HepG2 (cell line): ENCODE results near the gene PLEKHH3. TPM values are rescaled to one million over a fixed set of nuclear protein-coding genes. Genes with fewer than 3 reads are reported as not detected.
A peak's percentile ranks its signal among the peaks of the same experiment; 100 is the strongest.

Experiments
- BCL3 ChIP-seq: sonication (generic); formaldehyde crosslinking; IDR thresholded peaks from 2 replicates; pipeline ENCODE4 v1.5.1; 2020; ENCODE audit warnings: mild to moderate bottlenecking, missing genetic modification reagents, moderate library complexity
- BHLHE40 ChIP-seq: IDR thresholded peaks from 2 replicates; pipeline ENCODE4 v1.6.1; 2011; ENCODE audit warnings: low read length, improper control_type of control experiment
- CEBPG ChIP-seq: IDR thresholded peaks from 2 replicates; pipeline ENCODE4 v1.6.1; 2016
- CREB3 ChIP-seq: sonication (generic); formaldehyde crosslinking; IDR thresholded peaks from 2 replicates; pipeline ENCODE4 v1.5.0; 2020; ENCODE audit warnings: missing genetic modification reagents
- FOSL2 ChIP-seq: sonication (generic); formaldehyde crosslinking; IDR thresholded peaks from 2 replicates; pipeline ENCODE4 v1.4.0; 2020; ENCODE audit warnings: missing genetic modification reagents
- FOXK2 ChIP-seq: fragments of 450-650 bp; IDR thresholded peaks from 2 replicates; pipeline ENCODE4 v1.6.1; 2016
- HNF4G ChIP-seq, 2 experiments: sonication (generic) in 1 of 2; formaldehyde crosslinking in 1 of 2; IDR thresholded peaks; 2 replicates each; pipeline versions ENCODE4 v1.4.0 to v1.6.1; 2011 to 2020; ENCODE audit warnings: borderline replicate concordance in 2 of 2, low read depth in 2 of 2, mild to moderate bottlenecking in 2 of 2, low read length in 1 of 2, missing genetic modification reagents in 1 of 2, moderate library complexity in 1 of 2
- MAFG ChIP-seq: sonication (generic); formaldehyde crosslinking; IDR thresholded peaks from 2 replicates; pipeline ENCODE4 v1.5.1; 2020; ENCODE audit warnings: mild to moderate bottlenecking, missing genetic modification reagents
- MYNN ChIP-seq: sonication (generic); formaldehyde crosslinking; IDR thresholded peaks from 2 replicates; pipeline ENCODE4 v1.4.0; 2020; ENCODE audit warnings: mild to moderate bottlenecking, low read depth, missing genetic modification reagents
- REST ChIP-seq, 2 experiments: IDR thresholded peaks; 2 replicates each; pipeline ENCODE4 v1.6.1; 2011 to 2012; ENCODE audit warnings: low read length in 2 of 2, borderline replicate concordance in 1 of 2, low read depth in 1 of 2, mild to moderate bottlenecking in 1 of 2, moderate library complexity in 1 of 2
- SALL1 ChIP-seq: sonication (generic); formaldehyde crosslinking; IDR thresholded peaks from 2 replicates; pipeline ENCODE4 v1.8.0; 2022; ENCODE audit warnings: mild to moderate bottlenecking, missing genetic modification reagents
- SIN3A ChIP-seq: IDR thresholded peaks from 2 replicates; pipeline ENCODE4 v1.6.1; 2011; ENCODE audit warnings: low read depth, mild to moderate bottlenecking, control low read depth, low read length, borderline replicate concordance
- SNAPC2 ChIP-seq: sonication (generic); formaldehyde crosslinking; IDR thresholded peaks from 2 replicates; pipeline ENCODE4 v1.8.1; 2022; ENCODE audit warnings: mild to moderate bottlenecking, missing genetic modification reagents
- SP5 ChIP-seq: IDR thresholded peaks from 2 replicates; pipeline ENCODE4 v1.6.1; 2016; ENCODE audit warnings: low read depth, borderline replicate concordance
- YY1 ChIP-seq: IDR thresholded peaks from 2 replicates; pipeline ENCODE4 v1.6.1; 2011; ENCODE audit warnings: low read length, low read depth, moderate library complexity, mild to moderate bottlenecking; ENCODE audit not compliant: insufficient read depth, insufficient replicate concordance
- ZMAT5 ChIP-seq: sonication (generic); formaldehyde crosslinking; IDR thresholded peaks from 2 replicates; pipeline ENCODE4 v1.5.0; 2020; ENCODE audit warnings: mild to moderate bottlenecking, low read depth, missing genetic modification reagents, borderline replicate concordance
- ZNF207 ChIP-seq: fragments of 450-650 bp; IDR thresholded peaks from 2 replicates; pipeline ENCODE4 v1.6.1; 2016; ENCODE audit warnings: antibody characterized with exemption, borderline replicate concordance
- ZNF501 ChIP-seq: sonication (generic); formaldehyde crosslinking; IDR thresholded peaks from 2 replicates; pipeline ENCODE4 v1.5.1; 2020; ENCODE audit warnings: mild to moderate bottlenecking, moderate library complexity, missing genetic modification reagents
- ZNF512B ChIP-seq: sonication (generic); formaldehyde crosslinking; IDR thresholded peaks from 2 replicates; pipeline ENCODE4 v1.5.1; 2020; ENCODE audit warnings: missing genetic modification reagents, mild to moderate bottlenecking, borderline replicate concordance
- polyA plus RNA-seq, 8 experiments: library from polyadenylated mRNA; depleted of rRNA in 3 of 8; stranded (reverse) in 7 of 8; unstranded in 1 of 8; fragments of >200 nt; fragmentation: Illumina TruSeq in 4 of 8; extraction: Trizol in 4 of 8; gene quantifications; 2 replicates each; pipeline versions ENCODE4 v1.2.1 to v1.2.3, GENCODE V29; 2011 to 2016; ENCODE audit warnings: low read depth in 4 of 8, missing spikeins in 1 of 8, mixed read lengths in 1 of 8; ENCODE audit not compliant: insufficient read depth in 1 of 8
- total RNA-seq, 5 experiments: library from RNA; depleted of rRNA; stranded (reverse); fragments of >200 nt; fragmentation: Illumina TruSeq; extraction: Trizol; gene quantifications; 2 replicates each; pipeline ENCODE4 v1.2.3, GENCODE V29; 2016; ENCODE audit warnings: low read depth in 1 of 5

The PLEKHH3 gene
- total and polyA plus RNA-seq, 2 of the 13 experiments (the other 11 are each of a cell fraction or from before 2014, with no cell fraction given): 6.0 to 19.9 TPM

GRCh38 chr17:42677012-42677857, 441 bp upstream of the PLEKHH3 start (continued):
- no peak; a peak in 1 of 4 replicates for TF ChIP-seq REST (IDR thresholded peaks at IDR 0.05; ENCODE audit: borderline replicate concordance in 1 of 2, low read depth in 1 of 2, low read length in 2 of 2)
- no peak for TF ChIP-seq BCL3 (CRISPR knock-in tag)
- peak; percentile 45; the same call in 1 of the 2 replicates for TF ChIP-seq SIN3A
- TF ChIP-seq BHLHE40: peak; percentile 29
- no peak for TF ChIP-seq ZMAT5 (CRISPR knock-in tag)
- peak; percentile 81 for TF ChIP-seq FOXK2
- no peak for TF ChIP-seq ZNF512B (CRISPR knock-in tag)
- TF ChIP-seq SNAPC2: 0 out of 2 replicates have a peak, but pooled peaks have one; percentile 11
- peak; percentile 89 for TF ChIP-seq SP5 (CRISPR knock-in tag)
- no peak for TF ChIP-seq ZNF501 (CRISPR knock-in tag)
- TF ChIP-seq CEBPG (CRISPR knock-in tag): peak; percentile 96
- 0 out of 2 replicates have a peak, but pooled peaks have one; percentile 0 for TF ChIP-seq CREB3 (CRISPR knock-in tag)
- 0 out of 2 replicates have a peak, but pooled peaks have one; percentile 10 for TF ChIP-seq HNF4G (IDR thresholded peaks at IDR 0.05; ENCODE audit: borderline replicate concordance, low read depth, low read length)
- TF ChIP-seq HNF4G (CRISPR knock-in tag; IDR thresholded peaks at IDR 0.05; ENCODE audit: borderline replicate concordance, low read depth): no peak
- no peak for TF ChIP-seq YY1
- TF ChIP-seq SALL1 (CRISPR knock-in tag): peak; percentile 48; the same call in 1 of the 2 replicates
- no peak for TF ChIP-seq ZNF207
- TF ChIP-seq MAFG: no peak
- TF ChIP-seq MYNN (CRISPR knock-in tag): no peak
- TF ChIP-seq FOSL2: peak; percentile 49
